Coronary artery (tissue), 2 donors: Measurements from ENCODE around the gene NFATC2.

Experiments
- DNase-seq: peaks from one replicate; pipeline ENCODE4 v3.0.0-alpha.2; 2017; ENCODE audit warnings: low spot score
- H3K27ac ChIP-seq, 2 donors: fragments of 200-600 bp; sonication (generic); one replicate each; pipeline ENCODE4 v1.5.1; 2016 to 2019
- H3K4me3 ChIP-seq: fragments of 200-600 bp; sonication (generic); 2 replicates; pipeline ENCODE4 v1.5.1; 2016; ENCODE audit warnings: mild to moderate bottlenecking, moderate library complexity
- CTCF ChIP-seq: fragments of 200-600 bp; sonication (generic); IDR thresholded peaks from one replicate; pipeline ENCODE4 v1.5.1; 2019; ENCODE audit warnings: antibody characterized with exemption

The NFATC2 gene

GRCh38 chr20:51368461-51369211 is 173.9 kb downstream of the NFATC2 start:
- no peak for TF ChIP-seq CTCF
- no peak overlapping the region for H3K27ac ChIP-seq
- H3K4me3 ChIP-seq: no peak overlapping the region
- DNase-seq: no peak

GRCh38 chr20:51366155-51366886 is 176.2 kb downstream of the NFATC2 start:
- peak; percentile 89 for DNase-seq
- Histone ChIP-seq H3K4me3 (no peak overlapping the region), H3K27ac (peak overlapping the region; percentile 53 to 88)
- TF ChIP-seq CTCF: no peak

GRCh38 chr20:51365670-51366069 is 176.8 kb downstream of the NFATC2 start:
- H3K27ac ChIP-seq: peak overlapping the region; percentile 53 to 88
- DNase-seq: no peak
- TF ChIP-seq CTCF: no peak
- no peak overlapping the region for H3K4me3 ChIP-seq

- no peak for DNase-seq
- no peak for TF ChIP-seq CTCF
- H3K27ac ChIP-seq: no peak overlapping the region
- H3K4me3 ChIP-seq: no peak overlapping the region
Measured at GRCh38 chr20:51363813-51364212, 178.7 kb downstream of the NFATC2 start.

- TF ChIP-seq CTCF: no peak
- no peak for DNase-seq
Measured at GRCh38 chr20:51363378-51363777, 179.1 kb downstream of the NFATC2 start.

GRCh38 chr20:51362254-51362653 is 180.3 kb downstream of the NFATC2 start:
- Histone ChIP-seq H3K4me3 (no peak overlapping the region), H3K27ac (no peak overlapping the region)
- no peak for DNase-seq
- TF ChIP-seq CTCF: no peak

More at GRCh38 chr20:51363378-51363777, 179.1 kb downstream of the NFATC2 start:
- no peak overlapping the region for H3K4me3 ChIP-seq
- no peak overlapping the region for H3K27ac ChIP-seq
